ENCODE data around the gene BANF2. TPM values are rescaled to one million over a fixed set of nuclear protein-coding genes. Genes with fewer than 3 reads are reported as not detected.

Gene BANF2
- polyA plus RNA-seq, 1 donor from 2014 or later: not detected

DNA sequence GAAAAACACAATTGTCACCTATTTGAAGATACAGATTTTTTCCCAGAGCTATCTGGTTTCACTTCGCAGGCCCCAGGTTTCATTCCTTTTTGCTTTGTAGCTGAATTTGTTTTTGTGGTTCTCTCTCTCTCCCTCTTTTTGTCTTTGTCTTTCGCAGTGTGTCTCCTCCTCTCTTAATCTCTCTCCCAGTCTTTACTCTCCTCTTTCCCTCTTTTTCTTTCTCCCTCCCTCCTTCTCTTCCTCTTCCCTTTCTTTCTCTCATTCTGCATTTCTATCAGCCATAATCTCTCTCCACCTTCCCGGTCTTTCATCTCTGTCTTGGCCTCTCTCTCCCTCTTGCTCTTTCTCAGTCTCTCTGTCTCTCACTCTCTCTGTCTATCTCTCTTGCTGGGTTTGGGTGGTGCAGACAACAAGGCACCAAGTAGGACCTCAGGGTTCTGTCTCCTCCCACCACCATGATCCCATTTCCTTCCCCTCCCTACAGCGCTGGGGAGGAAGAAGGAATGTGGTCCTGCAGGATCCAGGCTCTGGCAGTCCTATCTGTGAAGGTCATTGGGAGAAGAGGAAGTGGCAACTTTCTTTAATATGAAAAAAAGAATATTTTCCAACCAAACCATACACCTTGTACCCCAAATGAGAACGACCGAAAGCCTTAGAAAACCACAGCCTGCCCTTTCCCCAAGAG lies 63.2 kb downstream of the BANF2 start:
- Histone ChIP-seq H3F3A (ENCODE audit: insufficient read depth, low read length, poor library complexity, severe bottlenecking) (no peaks in the 10 kb centered on the region), H3K9ac (ENCODE audit: low read length) (no peak overlapping the region), H3K4me2 (ENCODE audit: low read length) (no peak overlapping the region), H3K79me2 (replicated peaks; ENCODE audit: insufficient read depth, low read length) (no peaks in the 10 kb centered on the region), H3K27me3 (ENCODE audit: insufficient read depth, low read depth, low read length) (no peaks in the 10 kb centered on the region), H3K36me3 (ENCODE audit: insufficient read depth, low read length) (no peaks in the 10 kb centered on the region), H3K27ac (ENCODE audit: low read length) (no peak overlapping the region), H3K4me3 (ENCODE audit: low read length) (no peak overlapping the region), H3K9me2 (ENCODE audit: insufficient read depth, low read length) (no peaks in the 10 kb centered on the region), H4K20me1 (ENCODE audit: insufficient read depth) (no peaks in the 10 kb centered on the region), H3K9me3 (ENCODE audit: low read length) (peaks cover 7% of the 10 kb centered on the region), H2AFZ (ENCODE audit: low read depth, low read length) (no peak overlapping the region)
- TF ChIP-seq POLR2AphosphoS5 (IDR thresholded peaks at IDR 0.05): no peak
- TF ChIP-seq, protein P1, sequence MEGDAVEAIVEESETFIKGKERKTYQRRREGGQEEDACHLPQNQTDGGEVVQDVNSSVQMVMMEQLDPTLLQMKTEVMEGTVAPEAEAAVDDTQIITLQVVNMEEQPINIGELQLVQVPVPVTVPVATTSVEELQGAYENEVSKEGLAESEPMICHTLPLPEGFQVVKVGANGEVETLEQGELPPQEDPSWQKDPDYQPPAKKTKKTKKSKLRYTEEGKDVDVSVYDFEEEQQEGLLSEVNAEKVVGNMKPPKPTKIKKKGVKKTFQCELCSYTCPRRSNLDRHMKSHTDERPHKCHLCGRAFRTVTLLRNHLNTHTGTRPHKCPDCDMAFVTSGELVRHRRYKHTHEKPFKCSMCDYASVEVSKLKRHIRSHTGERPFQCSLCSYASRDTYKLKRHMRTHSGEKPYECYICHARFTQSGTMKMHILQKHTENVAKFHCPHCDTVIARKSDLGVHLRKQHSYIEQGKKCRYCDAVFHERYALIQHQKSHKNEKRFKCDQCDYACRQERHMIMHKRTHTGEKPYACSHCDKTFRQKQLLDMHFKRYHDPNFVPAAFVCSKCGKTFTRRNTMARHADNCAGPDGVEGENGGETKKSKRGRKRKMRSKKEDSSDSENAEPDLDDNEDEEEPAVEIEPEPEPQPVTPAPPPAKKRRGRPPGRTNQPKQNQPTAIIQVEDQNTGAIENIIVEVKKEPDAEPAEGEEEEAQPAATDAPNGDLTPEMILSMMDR (IDR thresholded peaks at IDR 0.05; ENCODE audit: poor library complexity, severe bottlenecking): no peak
- no peak for TF ChIP-seq EZH2 (IDR thresholded peaks at IDR 0.05; ENCODE audit: borderline replicate concordance, insufficient read depth, low read length, poor library complexity, severe bottlenecking)
- TF ChIP-seq, protein P2, sequence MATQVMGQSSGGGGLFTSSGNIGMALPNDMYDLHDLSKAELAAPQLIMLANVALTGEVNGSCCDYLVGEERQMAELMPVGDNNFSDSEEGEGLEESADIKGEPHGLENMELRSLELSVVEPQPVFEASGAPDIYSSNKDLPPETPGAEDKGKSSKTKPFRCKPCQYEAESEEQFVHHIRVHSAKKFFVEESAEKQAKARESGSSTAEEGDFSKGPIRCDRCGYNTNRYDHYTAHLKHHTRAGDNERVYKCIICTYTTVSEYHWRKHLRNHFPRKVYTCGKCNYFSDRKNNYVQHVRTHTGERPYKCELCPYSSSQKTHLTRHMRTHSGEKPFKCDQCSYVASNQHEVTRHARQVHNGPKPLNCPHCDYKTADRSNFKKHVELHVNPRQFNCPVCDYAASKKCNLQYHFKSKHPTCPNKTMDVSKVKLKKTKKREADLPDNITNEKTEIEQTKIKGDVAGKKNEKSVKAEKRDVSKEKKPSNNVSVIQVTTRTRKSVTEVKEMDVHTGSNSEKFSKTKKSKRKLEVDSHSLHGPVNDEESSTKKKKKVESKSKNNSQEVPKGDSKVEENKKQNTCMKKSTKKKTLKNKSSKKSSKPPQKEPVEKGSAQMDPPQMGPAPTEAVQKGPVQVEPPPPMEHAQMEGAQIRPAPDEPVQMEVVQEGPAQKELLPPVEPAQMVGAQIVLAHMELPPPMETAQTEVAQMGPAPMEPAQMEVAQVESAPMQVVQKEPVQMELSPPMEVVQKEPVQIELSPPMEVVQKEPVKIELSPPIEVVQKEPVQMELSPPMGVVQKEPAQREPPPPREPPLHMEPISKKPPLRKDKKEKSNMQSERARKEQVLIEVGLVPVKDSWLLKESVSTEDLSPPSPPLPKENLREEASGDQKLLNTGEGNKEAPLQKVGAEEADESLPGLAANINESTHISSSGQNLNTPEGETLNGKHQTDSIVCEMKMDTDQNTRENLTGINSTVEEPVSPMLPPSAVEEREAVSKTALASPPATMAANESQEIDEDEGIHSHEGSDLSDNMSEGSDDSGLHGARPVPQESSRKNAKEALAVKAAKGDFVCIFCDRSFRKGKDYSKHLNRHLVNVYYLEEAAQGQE (IDR thresholded peaks at IDR 0.05; ENCODE audit: borderline replicate concordance): no peak
- TF ChIP-seq TAF1 (IDR thresholded peaks at IDR 0.05; ENCODE audit: low read depth): no peak
- no peak for TF ChIP-seq MXI1 (conservative IDR thresholded peaks at IDR 0.05; ENCODE audit: poor library complexity, severe bottlenecking)
- no peak for TF ChIP-seq EP300 (conservative IDR thresholded peaks at IDR 0.05; ENCODE audit: poor library complexity, severe bottlenecking)

DNA sequence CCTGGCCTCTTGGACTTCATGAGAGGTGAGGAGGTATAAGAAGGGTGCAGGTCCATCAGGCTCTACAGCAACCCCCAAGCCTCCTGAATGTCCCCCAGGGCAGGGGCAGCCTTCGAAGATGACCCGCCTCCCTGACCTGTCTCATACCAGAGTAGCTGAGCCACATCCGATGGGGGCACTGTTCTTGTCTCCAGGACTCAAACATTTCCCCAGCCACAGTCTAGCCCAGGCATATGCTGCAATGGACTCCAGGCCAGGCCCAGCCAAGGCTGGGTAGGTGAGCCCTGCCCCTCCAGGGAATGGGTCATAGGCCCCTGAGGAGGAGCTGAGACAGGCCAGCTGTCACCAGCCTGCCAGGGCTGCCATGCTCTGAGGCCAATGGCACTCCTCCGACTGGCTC lies 65.3 kb downstream of the BANF2 start:
- TF ChIP-seq RAD21 (conservative IDR thresholded peaks at IDR 0.05): no peak
- TF ChIP-seq, protein P1 (IDR thresholded peaks at IDR 0.05; ENCODE audit: poor library complexity, severe bottlenecking): no peak
- TF ChIP-seq, protein P2 (IDR thresholded peaks at IDR 0.05; ENCODE audit: borderline replicate concordance): no peak
- TF ChIP-seq EP300 (conservative IDR thresholded peaks at IDR 0.05; ENCODE audit: poor library complexity, severe bottlenecking): no peak
- no peak for TF ChIP-seq TAF1 (IDR thresholded peaks at IDR 0.05; ENCODE audit: low read depth)
- TF ChIP-seq SMC3 (conservative IDR thresholded peaks at IDR 0.05; ENCODE audit: poor library complexity): no peak
- TF ChIP-seq POLR2AphosphoS5 (IDR thresholded peaks at IDR 0.05): no peak
- TF ChIP-seq EZH2 (IDR thresholded peaks at IDR 0.05; ENCODE audit: borderline replicate concordance, insufficient read depth, low read length, poor library complexity, severe bottlenecking): no peak
- no peak for TF ChIP-seq MXI1 (conservative IDR thresholded peaks at IDR 0.05; ENCODE audit: poor library complexity, severe bottlenecking)
- Histone ChIP-seq H3K79me2 (replicated peaks; ENCODE audit: insufficient read depth, low read length) (no peaks in the 10 kb centered on the region), H3K9me2 (ENCODE audit: insufficient read depth, low read length) (no peaks in the 10 kb centered on the region), H4K20me1 (ENCODE audit: insufficient read depth) (no peaks in the 10 kb centered on the region), H3K4me2 (ENCODE audit: low read length) (no peak overlapping the region), H3K9ac (ENCODE audit: low read length) (no peak overlapping the region), H3K27ac (ENCODE audit: low read length) (no peak overlapping the region), H3F3A (ENCODE audit: insufficient read depth, low read length, poor library complexity, severe bottlenecking) (no peaks in the 10 kb centered on the region), H3K36me3 (ENCODE audit: insufficient read depth, low read length) (no peaks in the 10 kb centered on the region), H3K4me3 (ENCODE audit: low read length) (no peak overlapping the region), H2AFZ (ENCODE audit: low read depth, low read length) (no peak overlapping the region), H3K9me3 (ENCODE audit: low read length) (no peaks in the 10 kb centered on the region), H3K27me3 (ENCODE audit: insufficient read depth, low read depth, low read length) (no peaks in the 10 kb centered on the region)

Measured in neural cell (in vitro differentiated cells).